ENCODE results near the gene CDH11. TPM values are rescaled to one million over a fixed set of nuclear protein-coding genes. Genes with fewer than 3 reads are reported as not detected.

The CDH11 gene, protein sequence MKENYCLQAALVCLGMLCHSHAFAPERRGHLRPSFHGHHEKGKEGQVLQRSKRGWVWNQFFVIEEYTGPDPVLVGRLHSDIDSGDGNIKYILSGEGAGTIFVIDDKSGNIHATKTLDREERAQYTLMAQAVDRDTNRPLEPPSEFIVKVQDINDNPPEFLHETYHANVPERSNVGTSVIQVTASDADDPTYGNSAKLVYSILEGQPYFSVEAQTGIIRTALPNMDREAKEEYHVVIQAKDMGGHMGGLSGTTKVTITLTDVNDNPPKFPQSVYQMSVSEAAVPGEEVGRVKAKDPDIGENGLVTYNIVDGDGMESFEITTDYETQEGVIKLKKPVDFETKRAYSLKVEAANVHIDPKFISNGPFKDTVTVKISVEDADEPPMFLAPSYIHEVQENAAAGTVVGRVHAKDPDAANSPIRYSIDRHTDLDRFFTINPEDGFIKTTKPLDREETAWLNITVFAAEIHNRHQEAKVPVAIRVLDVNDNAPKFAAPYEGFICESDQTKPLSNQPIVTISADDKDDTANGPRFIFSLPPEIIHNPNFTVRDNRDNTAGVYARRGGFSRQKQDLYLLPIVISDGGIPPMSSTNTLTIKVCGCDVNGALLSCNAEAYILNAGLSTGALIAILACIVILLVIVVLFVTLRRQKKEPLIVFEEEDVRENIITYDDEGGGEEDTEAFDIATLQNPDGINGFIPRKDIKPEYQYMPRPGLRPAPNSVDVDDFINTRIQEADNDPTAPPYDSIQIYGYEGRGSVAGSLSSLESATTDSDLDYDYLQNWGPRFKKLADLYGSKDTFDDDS
- 43.8 and 99.6 TPM in 2 replicates for total RNA-seq

DNA sequence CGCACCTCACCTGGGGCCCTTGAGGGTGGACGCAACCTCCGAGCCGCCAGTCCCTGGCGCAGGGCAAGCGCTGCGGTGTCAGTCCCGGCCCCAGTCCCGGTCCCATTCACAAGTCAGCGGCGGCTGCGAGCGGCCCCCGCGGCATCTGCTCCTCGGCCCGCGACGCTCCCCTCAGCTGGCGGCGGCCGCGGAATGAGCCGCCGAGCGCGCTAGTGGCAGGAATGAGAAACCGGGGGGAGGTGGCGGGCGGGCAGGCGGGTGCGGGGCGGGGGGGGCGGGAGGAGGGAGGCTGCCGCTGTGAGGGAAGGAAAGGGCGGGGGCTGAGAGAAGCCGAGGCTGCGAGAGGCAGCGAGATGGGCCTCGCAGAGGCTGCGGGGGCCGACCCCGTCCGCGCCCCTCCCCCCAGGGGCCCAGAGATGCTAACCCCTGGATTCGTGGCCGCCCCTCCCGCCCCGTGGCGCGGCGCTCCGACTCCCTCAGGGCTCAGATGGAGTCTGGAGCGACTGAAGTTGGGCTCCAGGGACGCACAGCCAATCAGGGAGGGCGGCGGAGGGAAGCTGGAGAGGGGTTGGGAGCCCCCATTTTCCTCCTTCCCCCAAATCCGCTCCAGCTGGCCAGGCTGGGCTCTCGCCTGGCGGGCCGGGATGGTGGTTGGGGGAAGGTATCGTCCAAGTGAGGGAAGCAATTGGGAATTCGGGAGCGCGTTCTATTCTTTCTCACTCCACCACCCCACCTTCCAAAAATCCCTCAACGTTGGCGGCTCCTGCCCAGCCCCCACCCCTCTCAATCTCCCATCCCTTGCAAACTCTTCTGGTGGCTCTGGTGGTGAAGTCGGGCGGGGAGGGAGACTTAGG is at the start of gene CDH11:
Gene CDH11, minus strand, starts transcription at position 194 of the 854 bp plus-strand sequence. CDS start 117,194 bp downstream, outside the sequence.
- DNase-seq (ENCODE audit: extremely low read depth, low read depth, low spot score): no peak

DNA sequence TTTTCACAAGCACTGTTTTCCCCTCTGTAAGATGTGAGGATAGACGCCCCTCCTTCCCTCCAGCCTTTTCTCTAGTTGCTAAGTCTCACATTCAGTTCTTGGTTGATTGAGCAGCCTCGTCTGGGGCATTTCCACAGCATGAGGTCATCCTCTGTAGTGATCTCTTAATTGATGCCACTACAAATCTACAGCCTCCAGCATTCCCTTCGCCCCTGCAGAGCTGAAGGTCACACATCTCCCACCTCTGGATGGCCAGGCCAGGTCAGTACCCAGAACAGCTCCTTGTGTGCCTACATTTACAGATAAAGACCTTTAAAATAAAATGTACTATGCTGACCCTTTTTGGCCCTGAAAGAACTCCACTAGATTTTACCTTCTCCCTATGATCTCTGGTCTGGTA is 32.5 kb upstream of the CDH11 start:
- DNase-seq (ENCODE audit: extremely low read depth, low read depth, low spot score): no peak

DNA sequence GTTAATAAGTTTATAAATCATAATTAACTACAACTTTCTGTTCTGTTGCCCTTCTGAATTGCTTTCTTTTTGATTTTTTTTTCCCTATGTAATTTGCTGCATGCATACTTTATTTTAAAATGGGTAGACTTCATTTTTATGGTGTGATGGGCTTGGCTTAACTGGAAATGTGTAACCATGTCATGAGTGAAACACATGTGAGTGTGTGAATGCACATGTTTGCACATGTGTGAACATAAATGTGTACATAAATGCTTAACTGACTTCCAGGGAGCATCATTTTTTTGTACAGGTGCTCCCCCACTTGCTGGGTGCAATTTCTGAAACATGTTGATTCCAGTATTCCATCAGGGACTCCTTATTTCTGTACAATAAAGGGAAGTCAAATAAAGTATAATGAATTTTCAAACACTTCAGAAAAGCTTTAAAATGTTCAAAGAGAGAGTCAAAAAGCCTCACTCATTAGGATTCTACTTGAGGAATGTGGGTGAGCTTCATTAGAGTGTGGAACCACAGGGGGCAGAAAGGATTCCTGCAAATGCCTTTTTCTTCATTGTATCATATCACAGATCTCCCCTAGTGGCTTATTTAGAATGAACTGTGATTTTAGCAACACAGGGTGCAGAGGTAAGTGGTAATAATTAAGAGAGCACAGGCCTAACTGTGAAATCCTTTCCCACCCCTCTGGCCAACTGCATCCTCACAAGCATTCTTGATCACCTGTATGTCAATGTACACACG is 31.7 kb upstream of the CDH11 start:
- DNase-seq (ENCODE audit: extremely low read depth, low read depth, low spot score): no peak

DNA sequence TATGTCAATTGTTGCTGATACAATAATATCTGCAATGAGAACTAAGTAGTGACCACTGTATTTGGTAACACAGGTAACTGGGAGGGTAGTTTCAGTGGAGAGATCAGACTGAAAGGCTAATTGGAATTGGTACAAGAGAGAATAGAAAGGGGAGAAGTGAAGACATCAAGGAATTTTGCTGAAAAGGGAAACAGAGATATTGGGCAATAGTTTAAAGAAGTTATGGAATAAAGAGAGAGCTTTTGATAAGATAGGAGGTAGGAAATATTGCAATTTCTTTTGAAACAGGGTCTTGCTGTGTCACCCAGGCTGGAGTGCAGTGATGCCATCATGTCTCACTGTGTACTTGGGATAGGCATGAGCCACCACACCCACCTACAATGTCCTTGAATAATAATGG is 26.9 kb upstream of the CDH11 start:
- no peak for DNase-seq (ENCODE audit: extremely low read depth, low read depth, low spot score)

DNA sequence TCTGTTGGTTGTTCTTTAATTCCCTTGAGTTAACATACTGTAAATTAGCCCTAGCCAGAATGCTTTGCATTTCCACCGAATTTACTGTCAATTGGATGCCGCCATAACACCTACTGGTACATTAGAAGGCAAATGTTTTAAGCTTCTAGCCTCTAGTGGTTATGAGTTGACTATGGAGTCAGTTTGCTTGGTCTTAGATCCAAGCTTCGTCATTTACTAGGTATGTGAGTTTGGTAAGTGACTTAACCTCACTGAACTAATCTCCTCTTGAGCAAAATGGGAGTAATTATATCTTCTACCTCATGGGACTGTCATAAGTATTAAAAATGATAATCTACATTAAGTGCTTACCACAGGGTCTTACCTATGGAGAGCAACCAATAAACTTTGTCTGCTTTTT is 20.4 kb upstream of the CDH11 start:
- no peak for DNase-seq (ENCODE audit: extremely low read depth, low read depth, low spot score)

DNA sequence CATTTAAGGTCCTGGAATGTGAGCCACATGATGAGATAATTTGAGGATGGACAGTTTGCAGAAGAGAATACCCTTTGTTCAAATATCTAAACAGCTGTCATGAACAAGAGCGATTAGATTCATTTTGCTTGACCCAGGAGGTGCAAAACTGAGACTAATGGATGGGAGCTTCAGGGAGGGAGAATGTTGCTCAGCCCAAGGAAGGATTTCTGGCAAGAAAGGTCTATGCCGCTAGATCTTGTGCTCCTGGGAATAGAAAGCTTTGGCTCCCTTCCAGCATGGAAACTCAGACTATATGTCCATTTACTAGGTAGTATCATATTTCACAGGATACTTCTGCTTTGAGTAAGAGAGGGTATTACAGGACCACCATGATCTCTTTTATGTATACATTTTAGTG is 14.8 kb upstream of the CDH11 start:
- DNase-seq (ENCODE audit: extremely low read depth, low read depth, low spot score): no peak

DNA sequence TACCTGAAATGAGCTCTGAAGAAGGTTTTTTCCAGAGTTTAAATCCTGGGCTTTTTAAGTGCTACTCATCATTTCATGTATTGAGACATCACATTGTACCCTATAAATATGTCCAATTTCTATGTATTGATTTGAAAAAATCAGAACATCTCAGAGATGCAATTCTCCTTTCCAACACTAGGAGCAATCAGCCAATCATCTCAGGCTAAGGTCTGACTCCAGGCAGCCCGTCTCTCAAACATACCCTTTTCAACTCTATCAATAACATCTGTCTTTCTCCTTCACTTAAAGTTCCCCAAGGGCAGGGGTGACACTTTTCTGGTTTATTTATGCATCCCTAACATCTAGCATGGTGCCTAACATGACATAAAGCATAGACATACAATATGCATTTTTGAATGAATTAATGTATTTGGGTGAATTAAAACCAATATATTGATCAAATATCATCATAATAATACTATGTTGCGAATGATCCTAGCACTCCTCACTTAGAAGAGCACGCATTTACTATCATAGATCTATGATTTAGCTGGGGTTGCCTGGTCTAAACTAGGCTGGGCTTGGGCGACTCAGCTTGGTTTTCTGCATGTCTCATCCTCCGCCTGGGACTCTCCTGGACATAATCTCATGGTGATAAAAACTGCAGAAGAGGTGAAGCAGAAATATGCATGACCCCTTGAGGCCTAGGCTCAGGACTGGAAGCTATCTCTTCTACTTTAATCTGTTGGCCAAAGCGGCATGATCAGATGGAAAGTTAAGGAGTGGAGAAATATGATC is 5.2 kb upstream of the CDH11 start:
- DNase-seq (ENCODE audit: extremely low read depth, low read depth, low spot score): no peak

DNA sequence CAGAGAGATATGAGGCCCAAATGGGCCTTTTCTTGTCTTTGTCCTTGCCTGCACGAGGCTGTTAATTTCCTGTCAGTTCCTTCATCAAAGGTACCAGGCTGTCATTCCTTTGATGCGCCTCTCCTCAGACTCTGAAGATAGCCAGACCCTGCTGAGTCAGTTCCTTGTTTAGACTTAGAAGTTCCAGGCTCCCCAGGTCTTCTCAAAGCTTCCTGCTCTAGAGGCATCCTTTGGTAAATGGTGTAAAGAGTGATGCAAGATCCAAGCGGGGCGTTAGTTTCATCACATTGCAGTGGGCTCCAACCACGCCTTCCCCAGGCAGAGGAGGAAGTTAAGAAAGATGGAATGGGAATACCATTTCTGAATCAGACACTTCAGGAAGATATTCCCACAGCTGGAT is 4.0 kb upstream of the CDH11 start:
- no peak for DNase-seq (ENCODE audit: extremely low read depth, low read depth, low spot score)

DNA sequence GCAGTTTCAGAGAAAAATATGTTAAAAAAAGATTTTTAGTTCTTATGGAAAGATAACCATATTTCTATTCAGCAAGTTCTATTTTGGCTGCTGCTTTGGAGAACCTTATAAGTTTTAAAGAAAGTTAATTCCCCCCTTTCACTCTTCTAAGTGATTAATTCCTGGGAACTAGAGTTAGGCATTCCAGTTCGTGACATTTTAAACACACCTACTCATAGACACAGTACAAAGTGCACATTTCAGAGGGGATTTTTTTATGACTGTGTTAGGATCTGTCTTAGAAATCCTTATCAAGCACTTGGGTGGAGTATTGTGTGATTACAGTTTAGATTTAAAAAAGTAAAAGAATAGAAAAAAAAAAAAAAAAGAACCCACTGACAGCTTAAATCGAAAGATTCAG is 3.5 kb upstream of the CDH11 start:
- DNase-seq (ENCODE audit: extremely low read depth, low read depth, low spot score): no peak

DNA sequence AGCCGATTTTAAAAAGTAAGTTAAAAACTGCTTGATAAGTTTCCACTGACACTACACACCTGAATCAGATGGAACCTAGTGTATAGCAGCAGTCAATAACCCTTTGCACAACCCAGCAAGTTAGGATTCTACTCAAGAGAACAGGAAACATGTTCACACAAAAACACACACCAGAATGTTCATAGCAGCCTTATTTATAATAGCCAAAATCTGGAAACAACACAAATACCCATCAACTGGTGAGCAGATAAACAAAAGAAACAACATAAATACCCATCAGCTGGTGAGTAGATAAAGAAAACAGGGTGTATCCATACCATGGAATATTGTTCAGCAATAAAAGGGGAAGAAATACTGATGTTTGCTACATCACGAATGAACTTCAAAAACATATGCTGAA is 2.7 kb upstream of the CDH11 start:
- no peak for DNase-seq (ENCODE audit: extremely low read depth, low read depth, low spot score)

DNA sequence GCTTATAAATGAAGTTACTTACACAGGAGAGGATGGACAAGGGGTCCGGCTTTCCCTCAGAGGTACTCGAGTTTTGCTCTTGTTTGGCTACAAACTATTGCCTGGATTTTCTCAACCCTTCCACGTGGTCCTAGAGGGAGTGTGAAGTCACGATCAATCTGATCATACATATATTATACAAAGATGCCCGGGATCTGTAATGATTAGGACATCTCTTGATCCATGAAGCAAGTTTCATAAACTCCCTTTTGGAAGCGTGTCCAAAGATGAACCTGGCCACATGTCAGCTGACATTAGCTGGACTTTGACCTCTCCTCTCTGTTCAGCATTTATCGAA is 2.3 kb upstream of the CDH11 start:
- no peak for DNase-seq (ENCODE audit: extremely low read depth, low read depth, low spot score)

DNA sequence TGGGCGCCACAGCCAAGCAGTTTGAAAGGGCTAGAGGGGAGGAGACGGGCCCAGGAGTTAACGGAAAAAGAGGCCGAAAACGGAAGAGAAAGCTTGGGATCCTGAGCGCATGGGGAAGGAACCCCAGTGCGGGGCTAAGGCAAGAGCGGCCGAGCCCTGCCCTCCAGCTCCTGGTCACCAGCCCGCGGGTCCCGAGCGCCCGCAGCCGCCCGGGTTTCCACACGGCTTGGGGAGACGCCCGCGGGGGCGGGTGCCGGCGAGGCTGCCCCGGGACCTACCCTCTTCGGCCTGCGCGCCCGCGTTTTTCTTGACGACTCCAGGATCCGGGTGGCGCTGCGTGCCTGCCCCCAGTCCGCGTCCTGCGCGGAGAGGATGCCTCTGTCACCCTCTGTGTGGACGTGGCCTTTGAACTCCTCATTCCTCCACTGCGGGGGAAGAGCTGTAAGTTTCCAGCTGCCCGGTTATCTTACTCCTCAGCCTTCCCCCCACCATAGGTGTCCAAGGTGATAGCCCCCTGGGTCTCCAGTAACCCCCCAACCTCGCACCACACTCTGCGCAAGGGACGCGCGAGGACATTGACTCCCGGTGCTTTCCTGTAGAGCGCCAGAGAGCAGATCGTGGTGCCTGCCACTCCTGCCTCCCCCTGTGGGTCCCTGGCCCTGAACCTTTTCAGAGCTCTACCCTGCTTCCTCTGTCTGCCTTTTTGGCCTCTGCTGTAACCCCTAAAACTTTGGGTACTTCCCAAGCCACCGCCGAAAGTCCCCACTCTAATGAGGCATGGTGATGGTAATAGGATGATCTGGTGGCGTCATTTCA is 1.7 kb upstream of the CDH11 start:
- DNase-seq (ENCODE audit: extremely low read depth, low read depth, low spot score): no peak

DNA sequence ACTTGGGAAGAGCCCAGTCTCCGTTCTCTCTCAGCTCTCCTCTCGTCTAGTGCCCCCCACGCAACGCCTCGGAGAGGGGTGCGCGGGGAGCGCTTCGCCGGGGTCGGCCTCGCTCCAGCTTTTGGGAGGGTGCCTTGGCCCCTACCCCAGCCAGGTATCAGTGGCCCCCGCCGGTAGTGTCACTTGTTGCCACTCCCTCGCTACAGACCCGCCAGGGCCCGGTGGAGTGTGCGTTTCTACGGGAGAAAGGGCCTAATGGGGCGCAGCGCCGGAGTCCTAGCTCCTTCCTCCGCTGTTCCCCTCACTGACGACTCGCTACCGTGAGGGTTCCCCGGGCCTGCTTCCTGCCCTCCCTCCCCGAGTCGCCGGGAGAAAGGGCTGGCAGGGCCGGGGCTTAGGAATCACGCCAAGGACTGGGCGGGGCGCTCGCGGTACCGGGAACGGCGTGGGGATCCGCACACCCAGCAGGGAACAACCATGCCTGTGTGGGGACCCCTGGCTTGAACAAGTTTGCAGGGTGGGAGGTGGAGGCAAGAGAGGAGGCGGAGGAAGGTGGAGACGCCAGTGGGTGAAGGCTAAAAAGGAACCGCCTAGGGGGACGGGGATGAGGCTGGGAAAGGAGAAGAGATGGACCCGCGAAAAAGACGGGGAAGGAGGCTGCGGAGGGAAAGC is 997 bp upstream of the CDH11 start:
- no peak for DNase-seq (ENCODE audit: extremely low read depth, low read depth, low spot score)

DNA sequence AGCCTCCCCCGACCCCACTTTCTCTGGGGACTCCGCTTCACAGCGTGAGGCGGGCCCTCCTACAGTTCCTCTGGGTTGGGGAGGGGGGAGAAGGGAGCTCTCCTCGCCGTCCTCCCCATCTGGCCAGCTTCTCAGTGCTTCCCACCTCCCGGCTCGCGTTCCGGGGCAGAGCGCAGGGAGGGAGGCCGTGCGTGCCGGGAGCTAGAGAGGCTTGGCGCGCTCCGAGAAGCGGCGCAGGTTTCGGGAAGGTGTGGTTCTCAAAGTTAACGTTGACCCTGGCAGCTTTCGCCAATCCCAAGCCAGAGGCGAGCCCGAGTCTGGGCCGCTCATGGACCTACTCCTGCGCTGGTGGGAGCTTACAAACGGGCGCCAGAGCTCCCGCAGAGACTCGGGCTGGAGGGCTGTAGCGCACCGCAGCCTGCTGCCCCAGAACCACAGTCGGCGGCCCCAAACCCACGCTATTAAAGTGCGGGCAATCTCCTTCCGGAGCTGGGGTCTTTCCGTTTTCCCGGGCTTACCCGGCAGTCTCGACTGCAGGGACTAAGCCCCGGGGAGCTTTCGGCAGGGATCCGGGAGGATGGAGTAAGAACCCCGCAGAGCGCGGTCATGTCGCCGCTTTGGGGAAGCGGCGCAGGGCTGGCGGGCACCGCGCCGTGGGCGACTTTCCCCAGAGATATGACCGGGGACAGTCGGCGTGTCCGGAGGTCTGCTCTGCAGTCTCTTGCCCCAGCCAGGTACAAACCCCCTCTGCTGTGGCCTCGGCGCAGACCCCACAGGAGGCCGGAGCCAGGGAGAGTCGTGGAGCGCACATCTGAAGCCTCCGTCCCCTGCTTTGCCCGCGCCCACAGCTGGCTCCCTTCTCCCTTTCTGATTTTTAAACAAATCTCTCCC is 787 bp downstream of the CDH11 start:
- no peak for DNase-seq (ENCODE audit: extremely low read depth, low read depth, low spot score)

DNA sequence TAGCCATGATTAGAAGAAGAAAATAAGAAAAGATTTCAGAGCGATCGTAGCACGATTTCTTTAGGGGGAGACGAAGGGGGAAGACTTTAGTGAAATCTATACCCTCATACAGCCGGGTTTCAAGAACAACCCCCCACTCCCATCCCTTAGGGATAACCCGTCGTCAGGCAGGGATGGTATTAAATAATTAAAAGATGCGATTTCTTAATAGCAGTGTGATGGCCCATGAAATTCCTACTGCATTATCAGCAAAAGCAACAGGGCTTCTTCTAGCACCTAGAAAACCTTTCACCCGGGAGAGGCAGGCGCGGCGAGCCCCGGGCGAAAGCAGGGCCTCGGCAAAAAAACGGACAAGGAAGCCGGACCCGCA is 1.4 kb downstream of the CDH11 start:
- DNase-seq (ENCODE audit: extremely low read depth, low read depth, low spot score): no peak

DNA sequence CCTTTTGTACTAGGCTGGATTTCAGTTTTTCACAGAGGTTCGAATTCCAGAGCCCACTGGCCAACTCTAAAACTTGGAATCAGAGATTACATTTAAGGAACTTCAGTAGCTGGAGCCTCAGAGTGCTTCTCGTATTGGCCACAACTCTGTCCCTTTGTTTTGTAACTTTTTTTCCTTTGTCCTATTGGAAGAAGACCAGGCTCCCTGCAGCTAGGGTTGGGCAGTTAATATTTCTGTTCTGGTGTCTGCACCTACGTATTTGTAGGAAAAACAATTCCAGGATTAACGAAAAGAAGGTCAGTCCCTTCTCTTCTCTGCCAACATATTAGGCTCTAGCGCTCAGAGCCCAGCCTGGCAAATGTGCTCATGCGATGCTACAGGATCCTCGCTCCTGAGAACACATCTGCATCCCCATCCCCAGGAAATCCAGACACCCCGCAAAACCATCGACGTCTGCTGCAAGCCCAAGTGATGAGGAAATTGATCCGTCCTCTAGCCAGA is 1.9 kb downstream of the CDH11 start:
- no peak for DNase-seq (ENCODE audit: extremely low read depth, low read depth, low spot score)

DNA sequence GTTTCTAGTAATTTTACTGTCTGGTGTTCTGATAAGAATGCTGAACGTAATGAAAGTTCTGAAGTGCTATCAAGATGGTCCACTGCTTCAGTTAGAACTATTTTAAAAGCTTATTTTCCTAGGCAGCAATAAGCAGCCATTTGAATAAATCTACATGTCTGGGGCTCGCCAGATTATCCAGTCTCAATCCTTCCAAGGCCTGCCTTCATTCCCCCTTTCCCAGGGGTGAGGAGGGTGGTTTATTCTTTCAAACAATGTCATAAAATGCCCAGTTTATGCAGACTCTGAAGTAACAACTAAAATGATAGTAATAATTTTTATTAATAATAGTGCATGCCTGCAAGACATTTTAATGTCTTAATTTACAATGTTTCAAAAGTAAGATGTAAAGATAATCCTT is 2.4 kb downstream of the CDH11 start:
- no peak for DNase-seq (ENCODE audit: extremely low read depth, low read depth, low spot score)
